BLaER1 (cell line): Measurements from ENCODE around the gene POMC.

Experiments
- H3K27ac ChIP-seq: shearing (Covaris generic); formaldehyde crosslinking; 2 replicates; pipeline ENCODE4 v1.8.1; 2022
- H3K27me3 ChIP-seq: shearing (Covaris generic); formaldehyde crosslinking; 2 replicates; pipeline ENCODE4 v1.8.1; 2022
- H3K36me3 ChIP-seq: shearing (Covaris generic); formaldehyde crosslinking; 2 replicates; pipeline ENCODE4 v1.8.1; 2022
- H3K4me1 ChIP-seq: shearing (Covaris generic); formaldehyde crosslinking; 2 replicates; pipeline ENCODE4 v1.8.1; 2022
- H3K4me2 ChIP-seq: shearing (Covaris generic); formaldehyde crosslinking; 2 replicates; pipeline ENCODE4 v1.8.1; 2022
- H3K4me3 ChIP-seq: shearing (Covaris generic); formaldehyde crosslinking; 2 replicates; pipeline ENCODE4 v1.8.1; 2022
- H3K9ac ChIP-seq: shearing (Covaris generic); formaldehyde crosslinking; 2 replicates; pipeline ENCODE4 v1.8.1; 2022
- H3K9me3 ChIP-seq: shearing (Covaris generic); formaldehyde crosslinking; 2 replicates; pipeline ENCODE4 v1.8.1; 2022
- H4K20me1 ChIP-seq: shearing (Covaris generic); formaldehyde crosslinking; 2 replicates; pipeline ENCODE4 v1.8.1; 2022
- Cebpa-rat ChIP-seq: shearing (Covaris generic); IDR thresholded peaks from 2 replicates; pipeline ENCODE4 v1.8.1; 2022

POMC gene

GRCh38 chr2:25178976-25179375 is 10.6 kb upstream of the POMC start:
- no peak for TF ChIP-seq Cebpa-rat
- H3K27ac ChIP-seq = no peak overlapping the region

GRCh38 chr2:25177211-25177611 is 8.8 kb upstream of the POMC start:
- Histone ChIP-seq H3K4me3 (no peak overlapping the region), H3K9ac (no peak overlapping the region), H3K27ac (no peak overlapping the region), H3K36me3 (no peaks in the 10 kb centered on the region), H3K4me2 (no peak overlapping the region), H4K20me1 (no peaks in the 10 kb centered on the region), H3K9me3 (no peaks in the 10 kb centered on the region), H3K4me1 (peaks cover 13% of the 10 kb centered on the region; the same call in 1 of the 2 replicates), H3K27me3 (no peaks in the 10 kb centered on the region)
- TF ChIP-seq Cebpa-rat = no peak

More at GRCh38 chr2:25178976-25179375, 10.6 kb upstream of the POMC start:
- Histone ChIP-seq H3K4me3 (no peak overlapping the region), H3K4me1 (no peaks in the 10 kb centered on the region), H4K20me1 (no peaks in the 10 kb centered on the region), H3K27me3 (no peaks in the 10 kb centered on the region), H3K4me2 (no peak overlapping the region), H3K9me3 (no peaks in the 10 kb centered on the region), H3K9ac (no peak overlapping the region), H3K36me3 (no peaks in the 10 kb centered on the region)

GRCh38 chr2:25176541-25177181 is 8.3 kb upstream of the POMC start:
- Histone ChIP-seq H3K4me3 (no peak overlapping the region), H3K9ac (no peak overlapping the region), H3K36me3 (no peaks in the 10 kb centered on the region), H3K9me3 (no peaks in the 10 kb centered on the region), H3K4me2 (no peak overlapping the region), H3K27me3 (no peaks in the 10 kb centered on the region), H3K27ac (no peak overlapping the region), H3K4me1 (peaks cover 13% of the 10 kb centered on the region; the same call in 1 of the 2 replicates), H4K20me1 (no peaks in the 10 kb centered on the region)
- no peak for TF ChIP-seq Cebpa-rat

- no peaks in the 10 kb centered on the region for H4K20me1 ChIP-seq
- no peak overlapping the region for H3K27ac ChIP-seq
- no peak overlapping the region for H3K4me2 ChIP-seq
- peaks cover 13% of the 10 kb centered on the region; the same call in 1 of the 2 replicates for H3K4me1 ChIP-seq
- TF ChIP-seq Cebpa-rat = no peak
- no peaks in the 10 kb centered on the region for H3K36me3 ChIP-seq
- no peak overlapping the region for H3K9ac ChIP-seq
- H3K27me3 ChIP-seq = no peaks in the 10 kb centered on the region
- no peak overlapping the region for H3K4me3 ChIP-seq
- no peaks in the 10 kb centered on the region for H3K9me3 ChIP-seq
Observed at GRCh38 chr2:25176138-25176537, 7.8 kb upstream of the POMC start.

- no peak for TF ChIP-seq Cebpa-rat
- no peaks in the 10 kb centered on the region for H3K9me3 ChIP-seq
- peaks cover 13% of the 10 kb centered on the region; the same call in 1 of the 2 replicates for H3K4me1 ChIP-seq
- peaks cover 1% of the 10 kb centered on the region; the same call in 1 of the 2 replicates for H4K20me1 ChIP-seq
- H3K4me2 ChIP-seq = 0 out of 2 replicates have a peak overlapping the region, but pooled peaks have one; percentile 37
- H3K9ac ChIP-seq = no peak overlapping the region
- peaks cover 14% of the 10 kb centered on the region for H3K27me3 ChIP-seq
- no peaks in the 10 kb centered on the region for H3K36me3 ChIP-seq
- no peak overlapping the region for H3K27ac ChIP-seq
- no peak overlapping the region for H3K4me3 ChIP-seq
Observed at GRCh38 chr2:25174192-25174861, 5.9 kb upstream of the POMC start.

- Histone ChIP-seq H3K4me3 (no peak overlapping the region), H3K4me1 (peaks cover 15% of the 10 kb centered on the region; the same call in 1 of the 2 replicates), H3K9me3 (no peaks in the 10 kb centered on the region), H3K36me3 (no peaks in the 10 kb centered on the region), H3K27me3 (peaks cover 20% of the 10 kb centered on the region), H4K20me1 (peaks cover 7% of the 10 kb centered on the region; the same call in 1 of the 2 replicates), H3K9ac (no peak overlapping the region), H3K27ac (no peak overlapping the region), H3K4me2 (peak overlapping the region; percentile 37; the same call in 1 of the 2 replicates)
- TF ChIP-seq Cebpa-rat = no peak
Observed at GRCh38 chr2:25173719-25174118, 5.3 kb upstream of the POMC start.

GRCh38 chr2:25170888-25171287 is 2.5 kb upstream of the POMC start:
- TF ChIP-seq Cebpa-rat = no peak
- Histone ChIP-seq H3K9ac (no peak overlapping the region), H3K36me3 (no peaks in the 10 kb centered on the region), H3K27ac (no peak overlapping the region), H3K4me3 (no peak overlapping the region), H3K4me1 (peaks cover 34% of the 10 kb centered on the region), H3K27me3 (peaks cover 47% of the 10 kb centered on the region), H3K4me2 (no peak overlapping the region), H4K20me1 (peaks cover 26% of the 10 kb centered on the region), H3K9me3 (no peaks in the 10 kb centered on the region)

GRCh38 chr2:25169073-25169470 is 692 bp upstream of the POMC start:
- Histone ChIP-seq H3K9me3 (no peaks in the 10 kb centered on the region), H3K9ac (no peak overlapping the region), H3K27me3 (peaks cover 47% of the 10 kb centered on the region), H3K36me3 (no peaks in the 10 kb centered on the region), H3K4me3 (peak overlapping the region; percentile 63; the same call in 1 of the 2 replicates), H3K4me2 (peak overlapping the region; percentile 96), H4K20me1 (peaks cover 26% of the 10 kb centered on the region), H3K27ac (no peak overlapping the region), H3K4me1 (peaks cover 46% of the 10 kb centered on the region)
- no peak for TF ChIP-seq Cebpa-rat

GRCh38 chr2:25165992-25166875 is 2.1 kb downstream of the POMC start:
- Histone ChIP-seq H3K36me3 (no peaks in the 10 kb centered on the region), H3K9ac (no peak overlapping the region), H3K27me3 (peaks cover 47% of the 10 kb centered on the region), H3K4me1 (peaks cover 38% of the 10 kb centered on the region), H3K4me3 (no peak overlapping the region), H3K27ac (no peak overlapping the region), H3K4me2 (peak overlapping the region; percentile 73), H4K20me1 (peaks cover 26% of the 10 kb centered on the region), H3K9me3 (peaks cover 5% of the 10 kb centered on the region)
- no peak for TF ChIP-seq Cebpa-rat
